Body of pancreas (tissue), 4 donors: ENCODE results near the gene CHRNA1. TPM values are rescaled to one million over a fixed set of nuclear protein-coding genes. Genes with fewer than 3 reads are reported as not detected.

Source experiments
- ATAC-seq: fragments of 150-250 bp; one replicate; pipeline ENCODE4 v1.9.1; 2016
- DNase-seq, 4 donors: peaks; one replicate each; pipeline ENCODE4 v3.0.0-alpha.2; 2019
- H3K27ac ChIP-seq, 4 donors: fragments of 200-600 bp; sonication (generic); 1 replicate in 3 of 4; 2 replicates in 1 of 4; pipeline versions ENCODE4 v1.5.1 to v1.6.1; 2016 to 2019; ENCODE audit warnings: mild to moderate bottlenecking in 1 of 4, mixed read lengths in 1 of 4, moderate library complexity in 1 of 4
- H3K27me3 ChIP-seq, 2 donors: fragments of 200-600 bp; sonication (generic); one replicate each; pipeline ENCODE4 v1.6.0; 2016; ENCODE audit warnings: mild to moderate bottlenecking in 1 of 2
- H3K36me3 ChIP-seq, 2 donors: fragments of 200-600 bp; sonication (generic); replicated peaks in 1 of 2; 2 replicates each; pipeline ENCODE4 v1.5.1; 2016; ENCODE audit warnings: low read depth in 2 of 2; ENCODE audit not compliant: insufficient read depth in 1 of 2
- H3K4me1 ChIP-seq: fragments of 200-600 bp; sonication (generic); one replicate; pipeline ENCODE4 v1.6.0; 2016
- H3K4me3 ChIP-seq, 2 donors: fragments of 200-600 bp; sonication (generic); 1 replicate in 1 of 2; 2 replicates in 1 of 2; pipeline ENCODE4 v1.5.1; 2016 to 2019
- H3K9me3 ChIP-seq, 3 donors: fragments of 200-600 bp; sonication (generic); 1 replicate in 2 of 3; 2 replicates in 1 of 3; pipeline ENCODE4 v1.5.1; 2016
- POLR2A ChIP-seq, 3 donors: fragments of 450-650 bp; IDR thresholded peaks; one replicate each; pipeline ENCODE4 v1.6.1; 2016; ENCODE audit warnings: antibody characterized with exemption in 3 of 3, mild to moderate bottlenecking in 2 of 3
- WGBS, 2 donors: methylation state at CpG; one replicate each; pipeline ENCODE4 v1.1.5; 2017; 5-methylcytosine and 5-hydroxymethylcytosine counted together
- intact Hi-C: fragments of 100-400 bp; cut with DNase I; formaldehyde crosslinking; loops from one replicate; pipeline ENCODE4 v1.15.1; 2023
- total RNA-seq, 2 donors: library from RNA; depleted of rRNA; stranded (reverse); fragments of >200 nt; gene quantifications; one replicate each; pipeline ENCODE4 v1.1.0, GENCODE V29; 2016
- TF ChIP-seq, protein P1 (sequence below), 7 experiments: fragments of 450-650 bp in 4 of 7; fragments of 200-600 bp in 3 of 7; sonication (generic) in 3 of 7; IDR thresholded peaks; one replicate each; pipeline ENCODE4 v1.5.1; 2016 to 2019; ENCODE audit warnings: antibody characterized with exemption in 7 of 7

The CHRNA1 gene
- total RNA-seq, 2 donors from 2014 or later = not detected

GRCh38 chr2:174777347-174778084, 13.2 kb upstream of the CHRNA1 start:
- H3K36me3 ChIP-seq = no peaks in the 10 kb centered on the region
- H3K9me3 ChIP-seq = no peaks in the 10 kb centered on the region
- H3K4me3 ChIP-seq = no peak overlapping the region
- intact Hi-C loops = no loop called here
- no peaks in the 10 kb centered on the region for H3K27me3 ChIP-seq
- no peak overlapping the region for H3K27ac ChIP-seq
- 75 to 89% methylated on average over 5 of the region's 5 CpGs for WGBS, 2 donors
- H3K4me1 ChIP-seq = no peaks in the 10 kb centered on the region
- no peak for ATAC-seq
- no peak for DNase-seq
- TF ChIP-seq, protein P1, sequence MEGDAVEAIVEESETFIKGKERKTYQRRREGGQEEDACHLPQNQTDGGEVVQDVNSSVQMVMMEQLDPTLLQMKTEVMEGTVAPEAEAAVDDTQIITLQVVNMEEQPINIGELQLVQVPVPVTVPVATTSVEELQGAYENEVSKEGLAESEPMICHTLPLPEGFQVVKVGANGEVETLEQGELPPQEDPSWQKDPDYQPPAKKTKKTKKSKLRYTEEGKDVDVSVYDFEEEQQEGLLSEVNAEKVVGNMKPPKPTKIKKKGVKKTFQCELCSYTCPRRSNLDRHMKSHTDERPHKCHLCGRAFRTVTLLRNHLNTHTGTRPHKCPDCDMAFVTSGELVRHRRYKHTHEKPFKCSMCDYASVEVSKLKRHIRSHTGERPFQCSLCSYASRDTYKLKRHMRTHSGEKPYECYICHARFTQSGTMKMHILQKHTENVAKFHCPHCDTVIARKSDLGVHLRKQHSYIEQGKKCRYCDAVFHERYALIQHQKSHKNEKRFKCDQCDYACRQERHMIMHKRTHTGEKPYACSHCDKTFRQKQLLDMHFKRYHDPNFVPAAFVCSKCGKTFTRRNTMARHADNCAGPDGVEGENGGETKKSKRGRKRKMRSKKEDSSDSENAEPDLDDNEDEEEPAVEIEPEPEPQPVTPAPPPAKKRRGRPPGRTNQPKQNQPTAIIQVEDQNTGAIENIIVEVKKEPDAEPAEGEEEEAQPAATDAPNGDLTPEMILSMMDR (IDR thresholded peaks at IDR 0.05) = no peak
- TF ChIP-seq POLR2A (IDR thresholded peaks at IDR 0.05) = no peak

GRCh38 chr2:174776675-174777074, 12.4 kb upstream of the CHRNA1 start:
- Histone ChIP-seq H3K9me3 (no peaks in the 10 kb centered on the region), H3K27me3 (no peaks in the 10 kb centered on the region), H3K36me3 (no peaks in the 10 kb centered on the region), H3K4me1 (peaks cover 2% of the 10 kb centered on the region), H3K4me3 (no peak overlapping the region), H3K27ac (no peak overlapping the region)
- DNase-seq = no peak
- WGBS, 2 donors = 64 to 66% methylated on average over 3 of the region's 3 CpGs
- TF ChIP-seq POLR2A (IDR thresholded peaks at IDR 0.05) = no peak
- TF ChIP-seq, protein P1 (IDR thresholded peaks at IDR 0.05) = no peak
- no peak for ATAC-seq
- intact Hi-C loops = no loop called here

DNA sequence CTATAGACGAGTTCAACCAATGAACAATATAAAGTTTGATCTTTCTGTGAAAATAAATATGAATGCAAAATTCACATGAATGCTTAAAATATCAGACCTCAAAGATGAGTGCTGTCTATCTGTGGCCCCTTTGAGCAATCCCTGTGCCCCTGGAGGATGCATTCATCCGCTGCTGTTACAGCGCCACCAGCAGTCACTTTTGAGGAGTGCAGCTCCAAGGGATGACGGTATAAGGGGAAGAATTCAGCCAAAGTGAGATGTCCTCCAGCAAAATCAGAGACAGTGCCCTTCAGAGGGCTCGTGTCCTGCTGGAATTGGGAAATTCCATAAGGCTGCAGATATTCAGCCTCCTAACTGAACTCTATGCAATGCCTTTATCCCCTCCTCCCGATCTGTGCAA, 12.0 kb upstream of the CHRNA1 start:
- intact Hi-C loops = no loop called here
- no peak overlapping the region for H3K4me3 ChIP-seq
- H3K36me3 ChIP-seq = no peaks in the 10 kb centered on the region
- H3K27me3 ChIP-seq = no peaks in the 10 kb centered on the region
- DNase-seq = no peak
- H3K4me1 ChIP-seq = peaks cover 4% of the 10 kb centered on the region
- no peak for TF ChIP-seq POLR2A (IDR thresholded peaks at IDR 0.05)
- TF ChIP-seq, protein P1 (IDR thresholded peaks at IDR 0.05) = no peak
- ATAC-seq = no peak
- 64 to 65% methylated on average over 6 of the region's 6 CpGs for WGBS, 2 donors
- no peaks in the 10 kb centered on the region for H3K9me3 ChIP-seq
- no peak overlapping the region for H3K27ac ChIP-seq

DNA sequence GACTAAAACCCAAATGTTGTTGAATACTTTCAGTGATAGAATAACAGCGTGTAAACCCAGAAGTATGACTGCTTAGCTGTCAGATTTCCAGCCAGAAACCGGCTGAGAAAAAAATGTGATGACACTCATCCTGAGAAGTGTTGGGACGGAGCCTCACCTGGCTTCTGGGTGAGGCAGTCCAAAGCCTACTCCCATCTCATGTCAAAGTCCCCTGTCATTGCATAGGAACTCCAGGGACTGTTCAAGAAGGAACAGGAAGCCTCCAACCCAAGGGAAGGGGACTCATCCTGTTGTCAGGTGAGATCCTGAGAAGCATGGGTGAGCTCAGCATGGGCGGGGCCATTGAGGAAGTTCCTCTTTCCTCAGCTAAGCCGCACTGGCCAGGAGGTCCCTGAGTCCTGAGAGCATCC, 11.3 kb upstream of the CHRNA1 start:
- H3K4me1 ChIP-seq = peaks cover 4% of the 10 kb centered on the region
- no peak overlapping the region for H3K4me3 ChIP-seq
- ATAC-seq (no peak), DNase-seq (no peak)
- no peaks in the 10 kb centered on the region for H3K9me3 ChIP-seq
- no peaks in the 10 kb centered on the region for H3K36me3 ChIP-seq
- TF ChIP-seq, protein P1 (IDR thresholded peaks at IDR 0.05) = no peak
- TF ChIP-seq POLR2A (IDR thresholded peaks at IDR 0.05) = no peak
- H3K27ac ChIP-seq = no peak overlapping the region
- H3K27me3 ChIP-seq = no peaks in the 10 kb centered on the region
- 67 to 73% methylated on average over 3 to 5 of the region's 5 CpGs for WGBS, 2 donors
- intact Hi-C loops = no loop called here

- WGBS, 2 donors = 74 to 81% methylated on average over 4 of the region's 4 CpGs
- H3K27me3 ChIP-seq = no peaks in the 10 kb centered on the region
- TF ChIP-seq POLR2A (IDR thresholded peaks at IDR 0.05) = no peak
- TF ChIP-seq, protein P1 (IDR thresholded peaks at IDR 0.05) = no peak
- H3K4me1 ChIP-seq = peaks cover 4% of the 10 kb centered on the region
- no peak overlapping the region for H3K4me3 ChIP-seq
- H3K36me3 ChIP-seq = no peaks in the 10 kb centered on the region
- no peaks in the 10 kb centered on the region for H3K9me3 ChIP-seq
- intact Hi-C loops = loop anchor here (5.0 kb wide), 1 partner anchor 212 kb away; no protein-coding TSS in a partner anchor
- DNase-seq = no peak
- no peak overlapping the region for H3K27ac ChIP-seq
- ATAC-seq = no peak
Measured at GRCh38 chr2:174774886-174775285, 10.6 kb upstream of the CHRNA1 start.
